Astrocyte (in vitro differentiated cells and primary cell): ENCODE measurements around the gene STX7.
"Not testable (repeated sequence)": the region's sequence is repeated elsewhere in the genome, so short reads cannot be mapped to it uniquely, and the experiment has no call there.

ENCODE experiments used
- EZH2 ChIP-seq: IDR thresholded peaks from 2 replicates; pipeline ENCODE4 v1.6.1; 2012; ENCODE audit warnings: mild to moderate bottlenecking, low read length, inconsistent platforms; ENCODE audit not compliant: insufficient read depth
- TF ChIP-seq, protein P1 (sequence below): IDR thresholded peaks from 2 replicates; pipeline ENCODE4 v1.5.1; 2011; ENCODE audit warnings: low read depth, mild to moderate bottlenecking, inconsistent platforms, low read length, moderate library complexity; ENCODE audit not compliant: insufficient read depth

DNA sequence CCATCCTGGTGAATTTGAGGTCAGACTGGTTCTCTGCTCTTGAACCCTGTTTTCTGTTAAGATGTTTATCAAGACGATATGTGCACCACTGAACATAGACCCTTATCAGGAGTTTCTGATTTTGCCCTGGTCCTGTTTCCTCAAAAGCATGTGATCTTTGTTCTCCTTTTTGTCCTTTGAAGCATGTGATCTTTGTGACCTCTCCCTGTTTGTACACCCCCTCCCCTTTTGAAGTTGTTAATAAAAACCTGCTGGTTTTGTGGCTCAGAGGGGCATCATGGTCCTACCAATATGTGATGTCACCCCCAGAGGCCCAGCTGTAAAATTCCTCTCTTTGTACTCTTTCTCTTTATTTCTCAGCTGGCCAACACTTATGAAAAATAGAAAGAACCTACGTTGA is 21.6 kb upstream of the STX7 start:
- TF ChIP-seq, protein P1, sequence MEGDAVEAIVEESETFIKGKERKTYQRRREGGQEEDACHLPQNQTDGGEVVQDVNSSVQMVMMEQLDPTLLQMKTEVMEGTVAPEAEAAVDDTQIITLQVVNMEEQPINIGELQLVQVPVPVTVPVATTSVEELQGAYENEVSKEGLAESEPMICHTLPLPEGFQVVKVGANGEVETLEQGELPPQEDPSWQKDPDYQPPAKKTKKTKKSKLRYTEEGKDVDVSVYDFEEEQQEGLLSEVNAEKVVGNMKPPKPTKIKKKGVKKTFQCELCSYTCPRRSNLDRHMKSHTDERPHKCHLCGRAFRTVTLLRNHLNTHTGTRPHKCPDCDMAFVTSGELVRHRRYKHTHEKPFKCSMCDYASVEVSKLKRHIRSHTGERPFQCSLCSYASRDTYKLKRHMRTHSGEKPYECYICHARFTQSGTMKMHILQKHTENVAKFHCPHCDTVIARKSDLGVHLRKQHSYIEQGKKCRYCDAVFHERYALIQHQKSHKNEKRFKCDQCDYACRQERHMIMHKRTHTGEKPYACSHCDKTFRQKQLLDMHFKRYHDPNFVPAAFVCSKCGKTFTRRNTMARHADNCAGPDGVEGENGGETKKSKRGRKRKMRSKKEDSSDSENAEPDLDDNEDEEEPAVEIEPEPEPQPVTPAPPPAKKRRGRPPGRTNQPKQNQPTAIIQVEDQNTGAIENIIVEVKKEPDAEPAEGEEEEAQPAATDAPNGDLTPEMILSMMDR = not testable (repeated sequence)
- not testable (repeated sequence) for TF ChIP-seq EZH2
